NB4 (cell line): ENCODE results near the gene INTS6.

ENCODE experiments used
- DNase-seq: peaks from one replicate; pipeline ENCODE4 v3.0.0; 2010; ENCODE audit warnings: low read depth
- H3K4me3 ChIP-seq: one replicate; pipeline ENCODE4 v1.5.1; 2011; ENCODE audit warnings: mild to moderate bottlenecking, low read depth, low read length, moderate library complexity
- CTCF ChIP-seq: IDR thresholded peaks from one replicate; pipeline ENCODE4 v1.5.1; 2012; ENCODE audit warnings: low read depth, low read length
- MAX ChIP-seq: IDR thresholded peaks from 2 replicates; pipeline ENCODE4 v1.6.1; 2011; ENCODE audit warnings: low read depth, low read length
- MYC ChIP-seq: IDR thresholded peaks from 2 replicates; pipeline ENCODE4 v1.6.1; 2011; ENCODE audit warnings: low read depth, low read length
- POLR2A ChIP-seq: IDR thresholded peaks from 2 replicates; pipeline ENCODE4 v1.6.1; 2011; ENCODE audit warnings: mild to moderate bottlenecking; ENCODE audit not compliant: insufficient read length; ENCODE audit errors: extremely low read depth

Gene INTS6

GRCh38 chr13:51318876-51319275, 134.0 kb downstream of the INTS6 start:
- DNase-seq, result no peak
- H3K4me3 ChIP-seq, result no peak overlapping the region
- TF ChIP-seq MYC (no peak), POLR2A (no peak), MAX (no peak), CTCF (no peak)

GRCh38 chr13:51318015-51318414, 134.8 kb downstream of the INTS6 start:
- TF ChIP-seq CTCF, result no peak
- TF ChIP-seq MYC, result no peak
- no peak for TF ChIP-seq MAX
- TF ChIP-seq POLR2A, result no peak

GRCh38 chr13:51317262-51317661, 135.6 kb downstream of the INTS6 start:
- TF ChIP-seq MYC (no peak), POLR2A (no peak), CTCF (no peak), MAX (no peak)
- H3K4me3 ChIP-seq, result no peak overlapping the region
- DNase-seq, result no peak

More at GRCh38 chr13:51318015-51318414, 134.8 kb downstream of the INTS6 start:
- no peak for DNase-seq
- no peak overlapping the region for H3K4me3 ChIP-seq

- no peak overlapping the region for H3K4me3 ChIP-seq
- DNase-seq, result no peak
- TF ChIP-seq MAX (no peak), POLR2A (no peak), CTCF (no peak), MYC (no peak)
These were observed 139.2 kb downstream of the INTS6 start for GRCh38 chr13:51313619-51314018.

- TF ChIP-seq MYC (no peak), POLR2A (no peak)
- DNase-seq, result no peak
- no peak overlapping the region for H3K4me3 ChIP-seq
These were observed 140.8 kb downstream of the INTS6 start for GRCh38 chr13:51311957-51312520.
